ENCODE measurements around the gene PLPPR1. TPM values are rescaled to one million over a fixed set of nuclear protein-coding genes. Genes with fewer than 3 reads are reported as not detected.
"Not testable (repeated sequence)": the region's sequence is repeated elsewhere in the genome, so short reads cannot be mapped to it uniquely, and the experiment has no call there.

Gene PLPPR1
- total and polyA plus RNA-seq, 4 donors, result 1.2 to 26.3 (median 2.4) TPM

GRCh38 chr9:101127369-101127768, 98.8 kb downstream of the PLPPR1 start:
- H3K4me3 ChIP-seq (ENCODE audit: low read depth in 1 of 3, low read length in 3 of 3); H3K4me1 ChIP-seq (ENCODE audit: control insufficient read depth in 4 of 4, insufficient read depth in 4 of 4, low read length in 3 of 4); H3K27me3 ChIP-seq (ENCODE audit: control insufficient read depth in 4 of 4, insufficient read depth in 4 of 4, low read length in 3 of 4); H3K9me3 ChIP-seq (ENCODE audit: control insufficient read depth in 4 of 4, low read length in 3 of 4); H3K36me3 ChIP-seq (ENCODE audit: control insufficient read depth in 4 of 4, insufficient read depth in 3 of 4, low read depth in 1 of 4, low read length in 3 of 4); H3K27ac ChIP-seq (ENCODE audit: low read depth in 1 of 2, low read length in 2 of 2); H3K9ac ChIP-seq (ENCODE audit: low read depth in 1 of 2, low read length in 2 of 2); DNase-seq (ENCODE audit: low spot score): not testable (repeated sequence)
- 66% methylated on average over 3 of the region's 3 CpGs for WGBS

DNA sequence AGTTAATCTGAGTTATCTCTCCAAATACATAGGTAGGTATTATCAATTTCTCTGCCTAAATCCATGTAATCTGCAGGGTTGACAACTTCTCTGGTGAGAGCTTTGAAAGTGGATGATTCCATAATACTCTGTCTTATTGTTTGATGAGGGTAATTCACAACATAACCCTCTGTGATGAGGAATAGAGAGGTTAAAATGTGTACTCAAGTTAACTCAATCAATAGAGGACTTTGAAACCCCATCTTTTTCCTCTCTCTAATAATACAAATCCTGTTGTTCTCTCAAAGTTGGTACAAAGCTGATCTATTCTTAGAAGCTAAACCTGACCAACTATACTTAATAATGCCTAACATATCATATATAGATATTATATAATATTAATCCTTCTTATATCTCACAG, 100.1 kb downstream of the PLPPR1 start:
- Histone ChIP-seq H3K9ac (ENCODE audit: low read depth in 1 of 2, low read length in 2 of 2) (no peak overlapping the region), H3K4me1 (ENCODE audit: control insufficient read depth in 4 of 4, insufficient read depth in 4 of 4, low read length in 3 of 4) (peaks cover 0 to 6% (median 3%) of the 10 kb centered on the region in 4 donors), H3K27me3 (ENCODE audit: control insufficient read depth in 4 of 4, insufficient read depth in 4 of 4, low read length in 3 of 4) (no peaks in the 10 kb centered on the region), H3K9me3 (ENCODE audit: control insufficient read depth in 4 of 4, low read length in 3 of 4) (no peaks in the 10 kb centered on the region), H3K36me3 (ENCODE audit: control insufficient read depth in 4 of 4, insufficient read depth in 3 of 4, low read depth in 1 of 4, low read length in 3 of 4) (no peaks in the 10 kb centered on the region), H3K4me3 (ENCODE audit: low read depth in 1 of 3, low read length in 3 of 3) (no peak overlapping the region), H3K27ac (ENCODE audit: low read depth in 1 of 2, low read length in 2 of 2) (no peak overlapping the region)
- peak in 1 of 2 donors; percentile 37 for TF ChIP-seq RXRA (IDR thresholded peaks at IDR 0.05)
- TF ChIP-seq HNF4G (IDR thresholded peaks at IDR 0.05), result peak; percentile 10
- no peak for TF ChIP-seq JUND (IDR thresholded peaks at IDR 0.05)
- TF ChIP-seq GABPA (IDR thresholded peaks at IDR 0.05 in 1 of 2, conservative IDR thresholded peaks at IDR 0.05 in 1 of 2), result no peak
- no peak for TF ChIP-seq NR2F2 (IDR thresholded peaks at IDR 0.05)
- TF ChIP-seq HNF4A (conservative IDR thresholded peaks at IDR 0.05), result peak; percentile 44 to 76
- DNase-seq (ENCODE audit: low spot score), result no peak

DNA sequence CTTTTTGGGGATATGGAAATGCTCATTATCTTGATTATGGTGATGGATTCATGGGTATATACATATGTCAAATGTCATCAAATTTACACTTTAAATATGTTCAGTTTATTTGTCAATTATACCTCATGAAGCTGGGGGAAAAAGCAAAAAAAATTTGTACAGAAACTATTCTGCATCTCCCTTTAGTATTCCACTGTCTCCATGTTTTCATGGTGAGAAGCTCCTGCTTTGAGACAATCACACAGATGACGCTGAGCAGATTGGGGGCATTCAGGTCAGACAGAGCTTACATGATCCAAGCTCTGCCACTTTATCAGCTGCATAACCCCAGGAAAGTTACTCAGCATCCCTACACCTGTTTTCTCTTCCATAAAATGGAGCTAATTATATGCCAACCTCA, 101.5 kb downstream of the PLPPR1 start:
- DNase-seq (ENCODE audit: low spot score), result no peak
- H3K9ac ChIP-seq (ENCODE audit: low read depth in 1 of 2, low read length in 2 of 2), result no peak overlapping the region
- H3K36me3 ChIP-seq (ENCODE audit: control insufficient read depth in 4 of 4, insufficient read depth in 3 of 4, low read depth in 1 of 4, low read length in 3 of 4), result no peaks in the 10 kb centered on the region
- H3K9me3 ChIP-seq (ENCODE audit: control insufficient read depth in 4 of 4, low read length in 3 of 4), result no peaks in the 10 kb centered on the region
- H3K4me1 ChIP-seq (ENCODE audit: control insufficient read depth in 4 of 4, insufficient read depth in 4 of 4, low read length in 3 of 4), result peaks cover 0 to 6% (median 3%) of the 10 kb centered on the region in 4 donors
- H3K27me3 ChIP-seq (ENCODE audit: control insufficient read depth in 4 of 4, insufficient read depth in 4 of 4, low read length in 3 of 4), result no peaks in the 10 kb centered on the region
- no peak overlapping the region for H3K27ac ChIP-seq (ENCODE audit: low read depth in 1 of 2, low read length in 2 of 2)
- WGBS, result 86% methylated on average over 1 of the region's 1 CpG
- TF ChIP-seq JUND (IDR thresholded peaks at IDR 0.05) (no peak), GABPA (IDR thresholded peaks at IDR 0.05 in 1 of 2, conservative IDR thresholded peaks at IDR 0.05 in 1 of 2) (no peak), HNF4A (conservative IDR thresholded peaks at IDR 0.05) (no peak), TAF1 (conservative IDR thresholded peaks at IDR 0.05) (no peak), CTCF (IDR thresholded peaks at IDR 0.05; ENCODE audit: low read depth, low read length, missing input control) (no peak), SP1 (IDR thresholded peaks at IDR 0.05) (no peak), FOXA1 (IDR thresholded peaks at IDR 0.05) (no peak), ZBTB33 (IDR thresholded peaks at IDR 0.05) (no peak), REST (IDR thresholded peaks at IDR 0.05) (no peak), RAD21 (IDR thresholded peaks at IDR 0.05) (no peak)
- TF ChIP-seq, protein P1, sequence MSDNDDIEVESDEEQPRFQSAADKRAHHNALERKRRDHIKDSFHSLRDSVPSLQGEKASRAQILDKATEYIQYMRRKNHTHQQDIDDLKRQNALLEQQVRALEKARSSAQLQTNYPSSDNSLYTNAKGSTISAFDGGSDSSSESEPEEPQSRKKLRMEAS (IDR thresholded peaks at IDR 0.05), result no peak
- H3K4me3 ChIP-seq (ENCODE audit: low read depth in 1 of 3, low read length in 3 of 3), result no peak overlapping the region
